Measurements from ENCODE around the gene SLC6A7.

- TF ChIP-seq POLR2AphosphoS5 (IDR thresholded peaks at IDR 0.05; ENCODE audit: low read depth, low read length) (no peak), POLR2A (IDR thresholded peaks at IDR 0.05; ENCODE audit: low read depth, low read length) (no peak), TAF1 (IDR thresholded peaks at IDR 0.05; ENCODE audit: borderline replicate concordance, low read depth, low read length) (no peak)
Observed at GRCh38 chr5:150202501-150202900, 12.6 kb downstream of the SLC6A7 start.

Measured in GM12892 (cell line).